Adrenal gland (tissue), 12 donors: Measurements from ENCODE around the gene STRN4. TPM values are rescaled to one million over a fixed set of nuclear protein-coding genes. Genes with fewer than 3 reads are reported as not detected.

ENCODE experiments used
- DNase-seq, 7 donors: peaks; one replicate each; pipeline ENCODE4 v3.0.0-alpha.2; 2019 to 2020
- H3K27ac ChIP-seq, 5 donors: fragments of 200-600 bp; sonication (generic) in 4 of 5; 1 replicate in 3 of 5; 2 replicates in 2 of 5; pipeline versions ENCODE4 v1.5.1 to v1.8.0; 2016 to 2020; ENCODE audit warnings: mild to moderate bottlenecking in 1 of 5
- H3K27me3 ChIP-seq: fragments of 200-600 bp; 2 replicates; pipeline ENCODE4 v1.8.0; 2021
- H3K36me3 ChIP-seq, 2 donors: fragments of 200-600 bp; replicated peaks in 1 of 2; 1 replicate in 1 of 2; 2 replicates in 1 of 2; pipeline versions ENCODE4 v1.5.1 to v1.8.0; 2018 to 2022
- H3K4me1 ChIP-seq, 2 donors: fragments of 200-600 bp; replicated peaks in 1 of 2; 1 replicate in 1 of 2; 2 replicates in 1 of 2; pipeline versions ENCODE4 v1.5.1 to v1.8.0; 2018 to 2021
- H3K4me3 ChIP-seq, 4 donors: fragments of 200-600 bp; sonication (generic) in 3 of 4; one replicate each; pipeline ENCODE4 v1.5.1; 2016 to 2018
- H3K9me3 ChIP-seq, 3 donors: fragments of 200-600 bp; sonication (generic) in 1 of 3; replicated peaks in 1 of 3; 1 replicate in 2 of 3; 2 replicates in 1 of 3; pipeline versions ENCODE4 v1.5.1 to v1.8.0; 2016 to 2021
- POLR2A ChIP-seq, 2 donors: fragments of 450-650 bp; IDR thresholded peaks; one replicate each; pipeline ENCODE4 v1.6.1; 2017; ENCODE audit warnings: antibody characterized with exemption in 2 of 2, mild to moderate bottlenecking in 2 of 2, moderate library complexity in 1 of 2
- WGBS, 4 donors: extraction: QIAGEN DNeasy Blood & Tissue Kit in 2 of 4; methylation state at CpG; one replicate each; pipeline versions ENCODE4 v1.1.5 to v1.1.7; 2013 to 2017; 5-methylcytosine and 5-hydroxymethylcytosine counted together
- intact Hi-C, 2 donors: fragments of 100-400 bp; cut with DNase I; formaldehyde crosslinking; loops; one replicate each; pipeline versions ENCODE4 v1.14.1 to v1.15.0; 2022 to 2023
- polyA plus RNA-seq, 3 donors: library from polyadenylated mRNA; stranded (reverse); fragments of 200-250 nt in 2 of 3; fragments of 350-450 nt in 1 of 3; fragmentation: Illumina TruSeq in 1 of 3; extraction: RNeasy Lipid Tissue Mini Kit (QIAGEN cat#74804) in 1 of 3; gene quantifications; one replicate each; pipeline ENCODE4 v1.2.3, GENCODE V29; 2013 to 2014
- total RNA-seq, 9 donors: library from RNA; depleted of rRNA in 4 of 9; stranded (reverse); fragments of >200 nt in 4 of 9; fragments of 120-200 nt in 1 of 9; fragmentation: NEBNext Ultra II Directional in 1 of 9; extraction: Animal tissue kit (Norgen Biotek cat#: 25700) in 1 of 9; gene quantifications; one replicate each; pipeline versions ENCODE4 v1.1.0 to v1.2.4, GENCODE V29; 2013 to 2023
- TF ChIP-seq, protein P1 (sequence below), 6 experiments: fragments of 450-650 bp in 4 of 6; fragments of 200-600 bp in 2 of 6; sonication (generic) in 1 of 6; IDR thresholded peaks; 1 replicate in 5 of 6; 2 replicates in 1 of 6; pipeline versions ENCODE4 v1.5.1 to v1.8.0; 2016 to 2021; ENCODE audit warnings: antibody characterized with exemption in 6 of 6, mild to moderate bottlenecking in 2 of 6, moderate library complexity in 1 of 6
- donor health status: healthy with polysubstance abuse.
- donor health status: Bipolar disorder and iron deficiency.
- donor health status: DM: yes; HTN: yes; CAD: no.
- donor health status: DM: no; HTN: no; CAD: no.
- donor health status: DM: no; HTN: no; CAD: no.
- donor health status: DM: yes; HTN: yes; CAD: no.

STRN4 gene
- total and polyA plus RNA-seq, 12 donors = 22.3 to 92.8 (median 65.8) TPM

DNA sequence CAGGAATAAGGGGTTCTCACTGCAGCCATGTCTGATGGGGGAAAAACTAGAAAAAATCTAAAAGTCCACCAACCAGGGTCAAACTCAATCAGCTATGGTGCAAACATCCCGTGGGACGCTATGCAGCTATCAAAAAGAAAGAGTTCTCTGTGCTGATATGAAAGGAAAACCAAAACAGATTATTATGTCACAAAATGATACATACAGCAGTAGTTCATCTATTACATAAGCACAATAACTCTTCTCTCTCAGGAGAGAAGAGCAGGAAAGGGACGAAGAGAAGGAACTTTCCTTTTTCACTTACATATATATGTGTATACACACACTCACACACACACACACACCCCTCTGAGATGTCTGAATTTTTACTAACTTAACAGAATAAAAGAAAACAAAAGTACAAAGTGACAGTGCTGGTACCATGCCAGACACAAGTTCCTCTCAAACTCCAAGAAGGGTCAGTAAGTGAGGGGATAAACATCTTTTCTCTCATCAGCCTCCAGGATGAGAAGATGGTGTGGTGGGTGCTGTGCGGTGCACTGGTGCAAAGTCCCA, 3.2 kb downstream of the STRN4 start:
- no peaks in the 10 kb centered on the region for H3K9me3 ChIP-seq
- intact Hi-C loops = no loop called here
- H3K36me3 ChIP-seq = peaks cover 0 to 2% of the 10 kb centered on the region in 2 donors
- TF ChIP-seq, protein P1, sequence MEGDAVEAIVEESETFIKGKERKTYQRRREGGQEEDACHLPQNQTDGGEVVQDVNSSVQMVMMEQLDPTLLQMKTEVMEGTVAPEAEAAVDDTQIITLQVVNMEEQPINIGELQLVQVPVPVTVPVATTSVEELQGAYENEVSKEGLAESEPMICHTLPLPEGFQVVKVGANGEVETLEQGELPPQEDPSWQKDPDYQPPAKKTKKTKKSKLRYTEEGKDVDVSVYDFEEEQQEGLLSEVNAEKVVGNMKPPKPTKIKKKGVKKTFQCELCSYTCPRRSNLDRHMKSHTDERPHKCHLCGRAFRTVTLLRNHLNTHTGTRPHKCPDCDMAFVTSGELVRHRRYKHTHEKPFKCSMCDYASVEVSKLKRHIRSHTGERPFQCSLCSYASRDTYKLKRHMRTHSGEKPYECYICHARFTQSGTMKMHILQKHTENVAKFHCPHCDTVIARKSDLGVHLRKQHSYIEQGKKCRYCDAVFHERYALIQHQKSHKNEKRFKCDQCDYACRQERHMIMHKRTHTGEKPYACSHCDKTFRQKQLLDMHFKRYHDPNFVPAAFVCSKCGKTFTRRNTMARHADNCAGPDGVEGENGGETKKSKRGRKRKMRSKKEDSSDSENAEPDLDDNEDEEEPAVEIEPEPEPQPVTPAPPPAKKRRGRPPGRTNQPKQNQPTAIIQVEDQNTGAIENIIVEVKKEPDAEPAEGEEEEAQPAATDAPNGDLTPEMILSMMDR (IDR thresholded peaks at IDR 0.05) = no peak
- TF ChIP-seq POLR2A (IDR thresholded peaks at IDR 0.05) = no peak
- no peak for DNase-seq
- H3K27me3 ChIP-seq = no peaks in the 10 kb centered on the region
- 42 to 51% (median 46%) methylated on average over 4 of the region's 4 CpGs for WGBS, 4 donors
- H3K4me1 ChIP-seq = peaks cover 10 to 53% of the 10 kb centered on the region in 2 donors
- no peak overlapping the region for H3K4me3 ChIP-seq
- no peak overlapping the region for H3K27ac ChIP-seq

DNA sequence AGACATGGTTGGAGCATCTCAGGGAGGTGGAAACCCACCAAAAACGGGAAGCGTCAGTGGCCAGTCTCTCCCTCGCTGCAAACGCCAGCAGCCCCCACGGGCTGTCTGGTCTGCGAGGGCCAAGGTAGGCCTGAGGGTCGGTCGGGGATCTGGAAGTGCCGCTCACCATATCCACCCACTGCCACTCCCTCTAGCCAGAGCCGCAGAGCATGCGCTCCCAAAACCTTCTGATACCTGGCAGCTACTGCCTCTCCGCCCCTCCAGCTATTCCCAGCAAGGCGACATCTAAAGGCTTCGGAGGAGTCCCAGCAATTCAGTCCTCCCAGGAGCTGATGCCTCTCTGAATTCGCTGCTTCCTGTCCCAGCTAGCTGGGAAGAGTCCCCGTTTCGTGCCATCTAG, 4.8 kb downstream of the STRN4 start:
- Histone ChIP-seq H3K4me3 (no peak overlapping the region), H3K9me3 (no peaks in the 10 kb centered on the region), H3K27me3 (no peaks in the 10 kb centered on the region), H3K4me1 (peaks cover 14 to 58% of the 10 kb centered on the region in 2 donors), H3K36me3 (peaks cover 0 to 6% of the 10 kb centered on the region in 2 donors), H3K27ac (no peak overlapping the region)
- DNase-seq = no peak
- intact Hi-C loops = no loop called here
- 69 to 89% (median 83%) methylated on average over 13 to 17 of the region's 17 CpGs for WGBS, 4 donors
- TF ChIP-seq, protein P1 (IDR thresholded peaks at IDR 0.05) = no peak
- TF ChIP-seq POLR2A (IDR thresholded peaks at IDR 0.05) = no peak

DNA sequence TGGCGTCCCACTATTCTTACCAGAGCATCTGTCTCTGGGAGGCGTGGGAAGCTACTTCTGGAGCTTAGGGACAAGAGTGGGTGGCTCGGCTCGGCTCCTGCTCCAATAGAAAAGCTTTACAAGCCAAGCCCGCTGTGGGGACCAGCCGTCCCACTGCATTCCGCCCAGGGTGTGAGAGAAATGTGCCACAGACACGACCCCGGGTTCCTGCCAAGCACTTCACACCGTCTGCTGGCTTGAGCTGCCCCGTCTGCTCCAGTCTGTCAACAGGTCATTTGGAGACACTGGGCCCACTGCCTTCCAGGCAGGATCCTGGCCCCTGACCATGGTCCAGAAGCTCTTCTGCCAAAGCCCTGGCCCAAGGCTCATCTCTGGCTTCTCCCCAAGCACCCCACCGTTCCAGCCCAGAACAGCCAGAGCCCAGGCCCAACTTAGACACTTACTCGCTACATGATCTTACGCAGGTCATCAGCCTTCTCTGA, 6.9 kb downstream of the STRN4 start:
- Histone ChIP-seq H3K9me3 (no peaks in the 10 kb centered on the region), H3K27ac (peak overlapping the region in 1 of 5 donors; percentile 20), H3K36me3 (peaks cover 0 to 8% of the 10 kb centered on the region in 2 donors), H3K27me3 (no peaks in the 10 kb centered on the region), H3K4me1 (peaks cover 9 to 54% of the 10 kb centered on the region in 2 donors), H3K4me3 (no peak overlapping the region)
- intact Hi-C loops = loop anchor here in 1 of 2 donors (5.0 kb wide), 1 partner anchor 37 kb away; no protein-coding TSS in a partner anchor
- no peak for TF ChIP-seq POLR2A (IDR thresholded peaks at IDR 0.05)
- TF ChIP-seq, protein P1 (IDR thresholded peaks at IDR 0.05) = no peak
- DNase-seq = peak in 2 of 7 donors; percentile 11 to 21
- WGBS, 4 donors = 66 to 81% (median 66%) methylated on average over 5 to 14 of the region's 14 CpGs

DNA sequence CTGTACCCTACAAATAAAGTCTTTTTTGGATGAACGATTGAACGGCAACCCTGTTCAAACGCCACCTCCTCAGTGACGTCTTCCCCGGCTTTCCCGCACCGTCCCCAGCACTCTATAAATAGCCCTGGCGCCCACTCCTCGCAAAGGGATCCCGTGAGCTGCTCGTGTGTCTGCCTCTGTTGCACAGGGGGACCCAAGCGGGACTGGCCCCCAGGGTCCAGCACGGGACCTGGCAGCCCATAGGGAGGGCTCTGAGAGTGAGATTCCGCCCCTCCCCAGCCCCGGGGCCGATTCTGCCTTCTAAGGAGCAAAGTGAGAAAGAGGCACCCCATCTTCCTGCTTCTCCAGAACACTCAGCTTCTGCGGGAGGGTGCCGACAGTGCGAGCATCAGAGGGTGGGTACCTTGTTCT, 8.5 kb downstream of the STRN4 start:
- no peak for TF ChIP-seq POLR2A (IDR thresholded peaks at IDR 0.05)
- TF ChIP-seq, protein P1 (IDR thresholded peaks at IDR 0.05) = no peak

More for the DNA sequence above, 8.5 kb downstream of the STRN4 start:
- Histone ChIP-seq H3K27me3 (no peaks in the 10 kb centered on the region), H3K27ac (peak overlapping the region in 1 of 5 donors; percentile 67), H3K4me1 (peaks cover 9 to 39% of the 10 kb centered on the region in 2 donors), H3K4me3 (no peak overlapping the region), H3K9me3 (no peaks in the 10 kb centered on the region), H3K36me3 (peaks cover 0 to 24% of the 10 kb centered on the region in 2 donors)
- intact Hi-C loops = loop anchor here in 1 of 2 donors (5.0 kb wide), 1 partner anchor 35 kb away; no protein-coding TSS in a partner anchor
- DNase-seq = no peak
- 72 to 84% (median 74%) methylated on average over 14 to 19 of the region's 19 CpGs for WGBS, 4 donors
